GM12891 (cell line): Measurements from ENCODE around the gene RNASEL.

Source experiments
- PAX5 ChIP-seq: IDR thresholded peaks from 2 replicates; pipeline ENCODE4 v1.6.1; 2011; ENCODE audit warnings: low read length, moderate library complexity, mild to moderate bottlenecking; ENCODE audit not compliant: insufficient read depth, severe bottlenecking
- POLR2A ChIP-seq: IDR thresholded peaks from 2 replicates; pipeline ENCODE4 v1.6.1; 2011; ENCODE audit warnings: low read depth, low read length, control low read depth
- POLR2AphosphoS5 ChIP-seq: IDR thresholded peaks from 2 replicates; pipeline ENCODE4 v1.6.1; 2011; ENCODE audit warnings: low read depth, low read length, control low read depth
- TAF1 ChIP-seq: IDR thresholded peaks from 2 replicates; pipeline ENCODE4 v1.6.1; 2011; ENCODE audit warnings: low read depth, low read length, control low read depth

GRCh38 chr1:182567629-182568028 is 21.4 kb downstream of the RNASEL start:
- TF ChIP-seq POLR2A, result no peak
- TF ChIP-seq TAF1, result no peak
- no peak for TF ChIP-seq POLR2AphosphoS5
- TF ChIP-seq PAX5, result no peak
